Measurements from ENCODE around the gene WSCD1.

WSCD1 gene

DNA sequence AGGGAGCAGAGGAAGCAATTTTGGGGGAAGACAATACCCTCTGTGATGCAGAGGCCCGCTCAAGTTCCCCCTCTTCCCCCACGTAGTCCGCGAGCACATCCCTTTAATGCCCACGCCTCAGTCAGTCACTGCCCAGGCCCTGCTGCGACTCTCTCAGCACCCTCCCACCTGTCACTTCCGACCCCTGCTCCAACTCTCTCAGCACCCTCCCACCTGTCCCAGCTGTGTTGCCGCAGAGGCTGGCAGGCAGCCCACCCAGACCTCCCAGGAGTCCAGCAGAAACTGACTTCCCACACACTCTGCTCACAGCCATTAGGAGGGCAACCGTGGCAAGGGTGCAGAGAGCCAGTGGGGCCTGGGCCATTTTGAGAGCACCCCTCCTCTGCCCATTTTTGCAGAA, 92.7 kb downstream of the WSCD1 start:
- ATAC-seq: no peak
- TF ChIP-seq OSR1 (CRISPR knock-in tag; IDR thresholded peaks at IDR 0.05) (no peak), ZFP3 (CRISPR knock-in tag; IDR thresholded peaks at IDR 0.05) (no peak), CSDC2 (CRISPR knock-in tag; IDR thresholded peaks at IDR 0.05) (no peak), CREB5 (CRISPR knock-in tag; IDR thresholded peaks at IDR 0.05; ENCODE audit: low read depth) (no peak)
- TF ChIP-seq, protein P1, sequence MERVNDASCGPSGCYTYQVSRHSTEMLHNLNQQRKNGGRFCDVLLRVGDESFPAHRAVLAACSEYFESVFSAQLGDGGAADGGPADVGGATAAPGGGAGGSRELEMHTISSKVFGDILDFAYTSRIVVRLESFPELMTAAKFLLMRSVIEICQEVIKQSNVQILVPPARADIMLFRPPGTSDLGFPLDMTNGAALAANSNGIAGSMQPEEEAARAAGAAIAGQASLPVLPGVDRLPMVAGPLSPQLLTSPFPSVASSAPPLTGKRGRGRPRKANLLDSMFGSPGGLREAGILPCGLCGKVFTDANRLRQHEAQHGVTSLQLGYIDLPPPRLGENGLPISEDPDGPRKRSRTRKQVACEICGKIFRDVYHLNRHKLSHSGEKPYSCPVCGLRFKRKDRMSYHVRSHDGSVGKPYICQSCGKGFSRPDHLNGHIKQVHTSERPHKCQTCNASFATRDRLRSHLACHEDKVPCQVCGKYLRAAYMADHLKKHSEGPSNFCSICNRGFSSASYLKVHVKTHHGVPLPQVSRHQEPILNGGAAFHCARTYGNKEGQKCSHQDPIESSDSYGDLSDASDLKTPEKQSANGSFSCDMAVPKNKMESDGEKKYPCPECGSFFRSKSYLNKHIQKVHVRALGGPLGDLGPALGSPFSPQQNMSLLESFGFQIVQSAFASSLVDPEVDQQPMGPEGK (CRISPR knock-in tag; IDR thresholded peaks at IDR 0.05; ENCODE audit: borderline replicate concordance): no peak

- TF ChIP-seq ZC3H10 (CRISPR knock-in tag; IDR thresholded peaks at IDR 0.05): no peak
- TF ChIP-seq ZFP3 (CRISPR knock-in tag; IDR thresholded peaks at IDR 0.05): no peak
- TF ChIP-seq BACH2 (CRISPR knock-in tag; IDR thresholded peaks at IDR 0.05; ENCODE audit: borderline replicate concordance): no peak
- no peak for TF ChIP-seq ESRRG (CRISPR knock-in tag; IDR thresholded peaks at IDR 0.05)
- no peak for ATAC-seq
These were observed 93.6 kb downstream of the WSCD1 start for GRCh38 chr17:6163612-6164333.

- ATAC-seq: no peak
- no peak for TF ChIP-seq ARNTL (CRISPR knock-in tag; IDR thresholded peaks at IDR 0.05; ENCODE audit: borderline replicate concordance, low read depth)
- TF ChIP-seq SNAI2 (CRISPR knock-in tag; IDR thresholded peaks at IDR 0.05): no peak
- TF ChIP-seq CSDC2 (CRISPR knock-in tag; IDR thresholded peaks at IDR 0.05): no peak
- no peak for TF ChIP-seq ZFP3 (CRISPR knock-in tag; IDR thresholded peaks at IDR 0.05)
- no peak for TF ChIP-seq ESRRG (CRISPR knock-in tag; IDR thresholded peaks at IDR 0.05)
- TF ChIP-seq GLIS3 (CRISPR knock-in tag; IDR thresholded peaks at IDR 0.05): no peak
- no peak for TF ChIP-seq ZNF8 (CRISPR knock-in tag; IDR thresholded peaks at IDR 0.05)
- TF ChIP-seq TOX (CRISPR knock-in tag; IDR thresholded peaks at IDR 0.05; ENCODE audit: borderline replicate concordance): no peak
- no peak for TF ChIP-seq PPARA (CRISPR knock-in tag; IDR thresholded peaks at IDR 0.05; ENCODE audit: borderline replicate concordance)
- TF ChIP-seq, protein P2, sequence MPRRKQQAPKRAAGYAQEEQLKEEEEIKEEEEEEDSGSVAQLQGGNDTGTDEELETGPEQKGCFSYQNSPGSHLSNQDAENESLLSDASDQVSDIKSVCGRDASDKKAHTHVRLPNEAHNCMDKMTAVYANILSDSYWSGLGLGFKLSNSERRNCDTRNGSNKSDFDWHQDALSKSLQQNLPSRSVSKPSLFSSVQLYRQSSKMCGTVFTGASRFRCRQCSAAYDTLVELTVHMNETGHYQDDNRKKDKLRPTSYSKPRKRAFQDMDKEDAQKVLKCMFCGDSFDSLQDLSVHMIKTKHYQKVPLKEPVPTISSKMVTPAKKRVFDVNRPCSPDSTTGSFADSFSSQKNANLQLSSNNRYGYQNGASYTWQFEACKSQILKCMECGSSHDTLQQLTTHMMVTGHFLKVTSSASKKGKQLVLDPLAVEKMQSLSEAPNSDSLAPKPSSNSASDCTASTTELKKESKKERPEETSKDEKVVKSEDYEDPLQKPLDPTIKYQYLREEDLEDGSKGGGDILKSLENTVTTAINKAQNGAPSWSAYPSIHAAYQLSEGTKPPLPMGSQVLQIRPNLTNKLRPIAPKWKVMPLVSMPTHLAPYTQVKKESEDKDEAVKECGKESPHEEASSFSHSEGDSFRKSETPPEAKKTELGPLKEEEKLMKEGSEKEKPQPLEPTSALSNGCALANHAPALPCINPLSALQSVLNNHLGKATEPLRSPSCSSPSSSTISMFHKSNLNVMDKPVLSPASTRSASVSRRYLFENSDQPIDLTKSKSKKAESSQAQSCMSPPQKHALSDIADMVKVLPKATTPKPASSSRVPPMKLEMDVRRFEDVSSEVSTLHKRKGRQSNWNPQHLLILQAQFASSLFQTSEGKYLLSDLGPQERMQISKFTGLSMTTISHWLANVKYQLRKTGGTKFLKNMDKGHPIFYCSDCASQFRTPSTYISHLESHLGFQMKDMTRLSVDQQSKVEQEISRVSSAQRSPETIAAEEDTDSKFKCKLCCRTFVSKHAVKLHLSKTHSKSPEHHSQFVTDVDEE (CRISPR knock-in tag; IDR thresholded peaks at IDR 0.05): no peak
- no peak for TF ChIP-seq ISL1 (CRISPR knock-in tag; IDR thresholded peaks at IDR 0.05)
- TF ChIP-seq TCF4 (CRISPR knock-in tag; IDR thresholded peaks at IDR 0.05; ENCODE audit: borderline replicate concordance): no peak
- no peak for TF ChIP-seq ZNF565 (CRISPR knock-in tag; conservative IDR thresholded peaks at IDR 0.05; ENCODE audit: low read depth)
- TF ChIP-seq OSR1 (CRISPR knock-in tag; IDR thresholded peaks at IDR 0.05): no peak
- no peak for TF ChIP-seq ZNF70 (CRISPR knock-in tag; IDR thresholded peaks at IDR 0.05)
- TF ChIP-seq, protein P3, sequence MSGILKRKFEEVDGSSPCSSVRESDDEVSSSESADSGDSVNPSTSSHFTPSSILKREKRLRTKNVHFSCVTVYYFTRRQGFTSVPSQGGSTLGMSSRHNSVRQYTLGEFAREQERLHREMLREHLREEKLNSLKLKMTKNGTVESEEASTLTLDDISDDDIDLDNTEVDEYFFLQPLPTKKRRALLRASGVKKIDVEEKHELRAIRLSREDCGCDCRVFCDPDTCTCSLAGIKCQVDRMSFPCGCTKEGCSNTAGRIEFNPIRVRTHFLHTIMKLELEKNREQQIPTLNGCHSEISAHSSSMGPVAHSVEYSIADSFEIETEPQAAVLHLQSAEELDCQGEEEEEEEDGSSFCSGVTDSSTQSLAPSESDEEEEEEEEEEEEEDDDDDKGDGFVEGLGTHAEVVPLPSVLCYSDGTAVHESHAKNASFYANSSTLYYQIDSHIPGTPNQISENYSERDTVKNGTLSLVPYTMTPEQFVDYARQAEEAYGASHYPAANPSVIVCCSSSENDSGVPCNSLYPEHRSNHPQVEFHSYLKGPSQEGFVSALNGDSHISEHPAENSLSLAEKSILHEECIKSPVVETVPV (CRISPR knock-in tag; IDR thresholded peaks at IDR 0.05): no peak
- TF ChIP-seq, protein P1 (CRISPR knock-in tag; IDR thresholded peaks at IDR 0.05; ENCODE audit: borderline replicate concordance): no peak
- no peak for TF ChIP-seq RARB (CRISPR knock-in tag; IDR thresholded peaks at IDR 0.05)
- no peak for TF ChIP-seq ZC3H10 (CRISPR knock-in tag; IDR thresholded peaks at IDR 0.05)
- TF ChIP-seq BACH2 (CRISPR knock-in tag; IDR thresholded peaks at IDR 0.05; ENCODE audit: borderline replicate concordance): no peak
These were observed 94.8 kb downstream of the WSCD1 start for GRCh38 chr17:6164996-6165395.
